HG03469 (cell line): Measurements from ENCODE around the gene TOP3B.

Experiments used
- ATAC-seq: cut with Tn5 transposase; IDR thresholded peaks from one replicate; pipeline ENCODE4 v1.9.1; 2021; ENCODE audit warnings: mild to moderate bottlenecking, moderate library complexity, moderate number of reproducible peaks; ENCODE audit not compliant: unreplicated experiment

Gene TOP3B

DNA sequence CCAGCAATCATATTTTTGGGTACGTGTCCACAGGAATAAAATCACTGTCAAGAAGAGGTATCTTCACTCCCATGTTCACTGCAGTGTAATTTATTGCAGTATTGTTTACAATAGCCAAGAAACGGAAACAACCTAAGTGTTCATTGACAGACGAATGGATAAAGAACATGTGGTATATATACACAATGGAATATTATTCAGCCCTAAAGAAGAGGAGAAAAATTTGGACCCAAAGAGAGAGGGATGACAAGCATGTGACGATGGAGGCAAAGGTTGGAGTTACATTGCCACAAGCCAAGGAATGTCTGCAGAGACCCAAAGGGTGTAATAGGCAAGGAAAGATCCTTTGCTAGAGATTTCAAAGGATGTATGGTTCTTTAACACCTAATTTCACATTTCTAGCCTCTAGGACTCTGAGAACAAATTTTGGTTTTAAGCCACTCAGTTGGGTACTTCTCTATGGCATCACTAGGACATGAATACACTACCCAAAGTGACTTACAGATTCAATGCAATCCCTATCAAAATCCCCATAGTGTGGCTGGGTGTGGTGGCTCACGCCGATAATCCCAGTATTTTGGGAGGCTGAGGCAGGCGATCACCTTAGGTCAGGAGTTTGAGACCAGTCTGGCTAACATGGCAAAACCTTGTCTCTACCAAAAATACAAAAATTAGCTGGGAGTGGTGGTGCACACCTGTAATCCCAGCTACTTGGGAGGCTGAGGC lies 31.1 kb upstream of the TOP3B start:
- no peak for ATAC-seq

- ATAC-seq: no peak
These were observed 29.4 kb upstream of the TOP3B start for GRCh38 chr22:22011964-22012363.

DNA sequence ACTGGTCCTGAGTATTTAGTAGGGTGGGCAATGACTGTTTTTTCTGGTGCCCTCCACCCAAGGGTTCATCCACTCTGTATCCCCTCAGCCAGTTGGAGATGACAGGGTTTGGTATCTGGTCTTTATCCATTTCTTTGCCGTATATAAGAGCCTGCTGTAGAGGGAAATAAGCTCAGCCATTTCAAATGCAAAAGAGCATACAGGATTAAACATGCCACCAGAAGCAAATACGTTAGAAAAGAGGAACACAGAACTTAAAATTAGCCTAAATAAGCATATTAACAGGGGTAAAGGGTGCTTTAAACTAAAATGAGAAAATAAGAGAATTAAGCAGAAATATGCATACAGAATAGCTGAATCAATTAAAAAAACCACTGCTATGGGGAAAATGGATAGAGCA lies 27.8 kb upstream of the TOP3B start:
- no peak for ATAC-seq

GRCh38 chr22:22009661-22010060 lies 27.1 kb upstream of the TOP3B start:
- no peak for ATAC-seq

DNA sequence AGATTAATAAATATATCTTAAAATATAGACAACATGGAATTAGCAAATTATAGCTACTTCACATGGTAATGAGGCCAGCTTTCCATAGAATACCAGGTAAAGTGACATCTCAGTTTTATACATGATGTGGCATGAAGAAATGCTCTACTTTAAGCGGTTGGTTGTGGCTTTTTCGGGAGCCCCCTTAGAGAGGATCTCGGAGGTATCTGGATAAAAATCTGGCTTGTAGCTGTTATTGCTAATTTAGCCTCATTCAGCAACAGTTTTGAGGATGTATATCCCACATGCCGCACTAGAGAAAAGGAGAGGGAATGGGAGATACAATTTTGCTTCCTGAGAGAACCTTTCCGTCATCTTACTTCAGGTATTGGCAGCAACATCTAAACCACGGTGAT lies 24.0 kb upstream of the TOP3B start:
- no peak for ATAC-seq

DNA sequence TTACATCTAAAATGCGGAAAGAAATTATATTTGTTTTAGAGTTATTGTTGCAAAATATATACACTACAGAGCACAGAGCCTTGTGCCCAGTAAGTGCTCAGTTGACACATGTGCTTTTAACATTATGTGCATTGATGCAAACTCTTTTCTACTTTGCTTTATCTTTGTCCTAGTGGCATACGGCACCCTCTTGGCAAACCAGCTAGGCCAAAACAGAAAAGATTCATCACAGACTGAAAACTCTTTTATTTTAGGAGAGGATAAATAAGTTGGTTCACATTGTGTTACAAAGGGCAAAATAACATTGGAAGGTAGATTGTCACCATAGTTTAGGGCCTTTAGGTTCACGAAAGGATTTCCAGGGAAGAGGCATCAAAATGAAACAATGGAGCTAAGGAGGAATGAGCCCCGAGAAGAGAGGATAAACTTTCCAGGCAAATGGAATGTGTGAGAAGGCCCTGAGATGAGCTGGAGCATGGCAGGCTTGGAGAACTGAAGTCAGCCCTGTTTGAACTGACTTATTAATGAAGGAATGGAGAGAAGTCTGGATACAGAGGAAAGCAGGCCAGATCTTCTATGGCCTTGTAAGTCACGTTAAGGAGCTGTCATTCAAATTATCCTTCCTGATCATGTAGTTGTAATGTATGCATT lies 23.5 kb upstream of the TOP3B start:
- no peak for ATAC-seq

DNA sequence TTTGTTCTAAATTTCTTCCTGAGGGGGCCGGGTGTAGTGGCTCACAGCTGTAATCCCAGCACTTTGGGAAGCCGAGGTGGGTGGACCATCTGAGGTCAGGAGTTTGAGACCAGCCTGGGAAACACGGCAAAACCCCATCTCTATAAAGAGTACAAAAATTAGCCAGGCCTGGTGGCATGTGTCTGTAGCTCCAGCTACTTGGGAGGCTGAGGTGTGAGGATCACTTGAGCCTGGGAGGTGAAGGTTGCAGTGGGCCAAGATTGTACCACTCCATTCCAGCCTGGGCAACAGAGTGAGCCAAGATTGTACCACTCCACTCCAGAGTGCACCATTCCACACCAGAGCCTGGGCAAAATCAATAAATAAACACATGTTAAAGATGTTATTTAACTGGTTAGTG lies 20.6 kb upstream of the TOP3B start:
- ATAC-seq: no peak

DNA sequence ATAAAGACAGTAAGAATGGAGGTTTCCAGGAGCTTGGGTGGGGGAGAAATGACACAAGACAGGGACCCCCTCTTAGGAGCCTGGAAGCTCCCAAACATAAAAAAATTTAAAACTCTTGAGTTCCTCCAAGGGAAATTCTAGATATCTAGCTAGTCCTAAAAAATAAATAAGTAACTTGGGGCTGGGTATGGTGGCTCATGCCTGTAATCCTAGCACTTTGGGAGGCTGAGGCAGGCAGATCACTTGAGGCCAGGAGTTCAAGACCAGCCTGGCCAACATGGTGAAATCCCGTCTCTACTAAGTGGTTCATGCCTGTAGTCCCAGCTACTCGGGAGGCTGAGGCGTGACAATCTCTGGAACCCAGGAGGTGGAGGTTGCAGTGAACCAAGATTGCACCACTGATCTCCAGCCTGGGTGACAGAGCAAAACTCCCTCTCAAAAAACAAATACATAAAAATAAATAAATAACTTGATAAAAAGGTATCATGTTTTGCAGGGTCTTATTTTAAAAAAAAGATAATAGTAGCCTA lies 20.0 kb upstream of the TOP3B start:
- no peak for ATAC-seq

GRCh38 chr22:22001664-22002525 lies 19.3 kb upstream of the TOP3B start:
- no peak for ATAC-seq

DNA sequence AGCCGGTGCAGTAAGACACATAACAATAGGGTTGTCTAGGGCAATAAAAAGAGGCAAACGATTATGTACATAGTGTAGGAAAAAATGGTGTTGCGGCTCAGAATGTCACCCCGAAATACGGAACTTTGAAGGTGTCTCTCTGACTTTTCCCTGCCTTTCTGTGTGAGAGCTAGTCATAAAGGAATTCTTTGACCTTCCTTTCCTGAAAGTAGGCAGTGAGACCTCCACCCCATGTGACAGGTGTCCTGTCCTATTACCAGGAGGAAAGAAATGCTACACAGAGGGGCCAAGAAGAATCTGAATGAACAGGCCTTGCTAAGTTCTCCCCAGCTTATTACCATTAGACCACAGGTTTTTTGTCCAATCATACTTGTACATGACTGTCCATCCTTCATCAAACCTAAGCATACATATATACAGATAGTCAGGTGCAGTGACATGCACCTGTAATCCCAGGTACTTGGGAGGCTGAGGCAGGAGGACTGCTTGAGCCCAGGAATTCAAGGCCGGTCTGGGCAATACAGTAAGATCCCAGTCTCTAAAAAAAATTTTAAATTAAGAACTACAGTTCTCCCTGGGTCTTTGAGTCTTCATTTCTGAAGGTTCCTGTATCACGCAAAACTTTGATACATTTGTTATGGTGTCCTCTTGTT lies 16.1 kb upstream of the TOP3B start:
- ATAC-seq: no peak

GRCh38 chr22:21996175-21996720 lies 13.7 kb upstream of the TOP3B start:
- ATAC-seq: no peak

GRCh38 chr22:21995660-21996059 lies 13.1 kb upstream of the TOP3B start:
- no peak for ATAC-seq

- no peak for ATAC-seq
These were observed 12.4 kb upstream of the TOP3B start for GRCh38 chr22:21994881-21995444.

- ATAC-seq: no peak
These were observed 10.1 kb upstream of the TOP3B start for GRCh38 chr22:21992593-21993237.

GRCh38 chr22:21991774-21992173 lies 9.2 kb upstream of the TOP3B start:
- no peak for ATAC-seq

GRCh38 chr22:21991304-21991596 lies 8.7 kb upstream of the TOP3B start:
- no peak for ATAC-seq

- no peak for ATAC-seq
These were observed 8.1 kb upstream of the TOP3B start for GRCh38 chr22:21990445-21991303.

- ATAC-seq: no peak
These were observed 6.5 kb upstream of the TOP3B start for GRCh38 chr22:21989049-21989448.

DNA sequence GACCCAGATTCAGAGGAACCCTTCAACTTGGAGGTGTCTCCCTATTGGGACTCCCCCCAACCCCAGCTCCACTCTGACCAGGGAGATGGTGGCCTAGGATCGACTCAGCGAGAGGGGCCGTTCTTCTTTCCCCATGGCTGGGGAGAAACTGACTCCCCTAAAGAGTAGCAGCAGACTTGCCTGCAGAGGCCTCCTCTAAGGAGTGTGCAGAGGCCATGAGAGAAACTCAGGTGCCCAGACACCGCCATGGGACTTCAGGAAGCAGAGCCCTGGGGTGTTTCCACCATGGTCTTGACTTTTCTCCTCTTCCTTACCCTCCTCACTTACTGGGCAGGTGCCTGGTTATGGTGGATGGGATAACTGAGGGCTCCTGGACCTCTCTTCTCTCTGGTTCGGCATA lies 2.6 kb upstream of the TOP3B start:
- ATAC-seq: no peak
